ENCODE measurements around the gene SIL1. TPM values are rescaled to one million over a fixed set of nuclear protein-coding genes. Genes with fewer than 3 reads are reported as not detected.

The SIL1 gene
- total RNA-seq, 2 donors from 2014 or later = 17.2 to 20.2 TPM

DNA sequence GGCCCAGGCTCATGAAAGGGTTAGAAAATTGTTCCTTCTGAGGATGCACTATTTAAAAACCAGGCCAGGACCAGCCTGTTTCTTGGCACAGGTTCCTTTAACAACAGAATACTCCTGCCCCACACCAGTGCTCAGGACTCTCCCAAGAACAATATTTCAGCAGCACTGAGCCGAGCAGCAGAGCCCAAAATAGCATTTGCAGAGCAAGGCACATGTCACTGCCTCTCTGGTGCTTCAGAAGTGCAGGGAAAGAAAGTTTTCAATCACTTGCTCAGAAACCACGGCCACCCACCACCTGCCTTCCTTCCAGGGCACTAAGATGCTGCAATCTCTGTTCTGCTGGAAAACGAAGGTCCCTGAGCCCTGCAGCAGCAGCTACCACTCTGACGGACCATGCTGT is 77.6 kb downstream of the SIL1 start:
- H3K4me1 Mint-ChIP-seq = peaks cover 2% of the 10 kb centered on the region
- no peaks in the 10 kb centered on the region for H3K27me3 ChIP-seq (ENCODE audit: control insufficient read depth, insufficient read depth, low read length, poor library complexity, severe bottlenecking)

DNA sequence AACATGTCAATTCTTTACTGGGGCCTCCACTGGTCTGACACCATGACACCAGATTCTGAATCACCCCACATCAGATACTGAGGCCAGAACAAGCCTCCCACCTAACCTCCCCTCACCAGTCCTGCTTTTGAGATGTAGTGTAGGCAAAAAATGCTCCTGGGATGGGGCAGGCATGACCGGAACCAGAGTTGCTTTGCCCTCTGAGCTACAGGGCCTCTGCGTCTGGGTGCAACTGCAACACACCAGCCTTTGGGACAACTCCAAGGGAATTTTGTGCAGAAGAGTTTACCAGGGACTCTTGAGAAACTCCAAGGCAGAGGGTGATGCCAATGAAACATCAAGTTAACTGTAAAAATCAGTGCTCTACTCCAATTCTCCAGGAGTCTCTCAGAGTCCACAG is 79.4 kb downstream of the SIL1 start:
- no peaks in the 10 kb centered on the region for H3K9me3 ChIP-seq (ENCODE audit: control insufficient read depth, low read length)
- H3K27me3 Mint-ChIP-seq (ENCODE audit: insufficient read depth) = no peaks in the 10 kb centered on the region
- peaks cover 2% of the 10 kb centered on the region for H3K4me1 Mint-ChIP-seq
- no peak overlapping the region for H3K27ac ChIP-seq (ENCODE audit: low read depth, low read length)
- TF ChIP-seq, protein P1, sequence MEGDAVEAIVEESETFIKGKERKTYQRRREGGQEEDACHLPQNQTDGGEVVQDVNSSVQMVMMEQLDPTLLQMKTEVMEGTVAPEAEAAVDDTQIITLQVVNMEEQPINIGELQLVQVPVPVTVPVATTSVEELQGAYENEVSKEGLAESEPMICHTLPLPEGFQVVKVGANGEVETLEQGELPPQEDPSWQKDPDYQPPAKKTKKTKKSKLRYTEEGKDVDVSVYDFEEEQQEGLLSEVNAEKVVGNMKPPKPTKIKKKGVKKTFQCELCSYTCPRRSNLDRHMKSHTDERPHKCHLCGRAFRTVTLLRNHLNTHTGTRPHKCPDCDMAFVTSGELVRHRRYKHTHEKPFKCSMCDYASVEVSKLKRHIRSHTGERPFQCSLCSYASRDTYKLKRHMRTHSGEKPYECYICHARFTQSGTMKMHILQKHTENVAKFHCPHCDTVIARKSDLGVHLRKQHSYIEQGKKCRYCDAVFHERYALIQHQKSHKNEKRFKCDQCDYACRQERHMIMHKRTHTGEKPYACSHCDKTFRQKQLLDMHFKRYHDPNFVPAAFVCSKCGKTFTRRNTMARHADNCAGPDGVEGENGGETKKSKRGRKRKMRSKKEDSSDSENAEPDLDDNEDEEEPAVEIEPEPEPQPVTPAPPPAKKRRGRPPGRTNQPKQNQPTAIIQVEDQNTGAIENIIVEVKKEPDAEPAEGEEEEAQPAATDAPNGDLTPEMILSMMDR (conservative IDR thresholded peaks at IDR 0.05) = no peak
- no peak overlapping the region for H3K9ac ChIP-seq (ENCODE audit: extremely low read depth, low read length, poor library complexity, severe bottlenecking)
- H3K36me3 ChIP-seq (ENCODE audit: control insufficient read depth, insufficient read depth, low read length) = peaks cover 5% of the 10 kb centered on the region
- no peak for DNase-seq
- no peak overlapping the region for H3K4me3 ChIP-seq (ENCODE audit: low read length)
- H3K9me3 Mint-ChIP-seq = peaks cover under 1% of the 10 kb centered on the region
- no peak overlapping the region for H3K27ac Mint-ChIP-seq
- H3K4me1 ChIP-seq (ENCODE audit: control insufficient read depth, insufficient read depth, low read length) = no peaks in the 10 kb centered on the region
- 96 to 98% methylated on average over 2 of the region's 2 CpGs for WGBS, 2 experiments (ENCODE audit: insufficient coverage in 1 of 2, insufficient read length in 1 of 2)
- peaks cover 2% of the 10 kb centered on the region for H3K36me3 Mint-ChIP-seq (ENCODE audit: low read depth)
- H3K4me3 Mint-ChIP-seq = no peak overlapping the region
- no peaks in the 10 kb centered on the region for H3K27me3 ChIP-seq (ENCODE audit: control insufficient read depth, insufficient read depth, low read length, poor library complexity, severe bottlenecking)

More for the DNA sequence above, 77.6 kb downstream of the SIL1 start:
- Histone ChIP-seq H3K36me3 (ENCODE audit: control insufficient read depth, insufficient read depth, low read length) (peaks cover 5% of the 10 kb centered on the region), H3K27ac (ENCODE audit: low read depth, low read length) (no peak overlapping the region), H3K9ac (ENCODE audit: extremely low read depth, low read length, poor library complexity, severe bottlenecking) (no peak overlapping the region), H3K4me1 (ENCODE audit: control insufficient read depth, insufficient read depth, low read length) (no peaks in the 10 kb centered on the region), H3K9me3 (ENCODE audit: control insufficient read depth, low read length) (no peaks in the 10 kb centered on the region), H3K4me3 (ENCODE audit: low read length) (no peak overlapping the region)
- DNase-seq = no peak
- H3K9me3 Mint-ChIP-seq = no peaks in the 10 kb centered on the region
- H3K36me3 Mint-ChIP-seq (ENCODE audit: low read depth) = no peaks in the 10 kb centered on the region
- TF ChIP-seq, protein P1 (conservative IDR thresholded peaks at IDR 0.05) = no peak
- H3K27me3 Mint-ChIP-seq (ENCODE audit: insufficient read depth) = no peaks in the 10 kb centered on the region
- no peak overlapping the region for H3K27ac Mint-ChIP-seq
- 82 to 91% methylated on average over 3 to 4 of the region's 4 CpGs for WGBS, 2 experiments (ENCODE audit: insufficient coverage in 1 of 2, insufficient read length in 1 of 2)
- H3K4me3 Mint-ChIP-seq = no peak overlapping the region

DNA sequence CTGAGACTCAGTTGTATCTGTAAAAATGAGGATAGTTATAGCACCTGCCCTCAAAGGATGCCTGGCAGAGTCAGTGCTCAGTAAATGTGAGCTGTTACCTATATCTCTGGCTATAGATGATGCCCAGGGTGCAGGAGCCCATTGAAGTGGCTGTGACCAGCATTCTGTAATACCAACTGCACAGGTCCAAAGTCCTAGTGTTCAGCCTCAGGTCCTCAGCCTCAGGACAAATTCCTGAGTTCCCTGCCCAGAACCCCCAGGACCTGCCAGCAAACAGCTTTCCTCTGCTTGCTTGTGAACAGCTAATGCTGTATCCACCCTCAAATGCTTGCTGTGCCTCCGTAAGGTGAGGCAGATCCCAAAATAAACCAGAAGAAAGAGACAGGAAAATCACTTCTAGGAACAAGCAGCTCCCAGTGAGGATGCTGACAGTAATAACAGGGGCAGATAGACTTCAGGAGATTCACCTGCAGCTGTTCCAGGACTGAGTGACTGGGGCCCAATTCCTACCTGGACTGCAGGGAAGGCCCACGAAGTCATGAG is 80.8 kb downstream of the SIL1 start:
- no peak overlapping the region for H3K27ac Mint-ChIP-seq
- no peak overlapping the region for H3K4me3 Mint-ChIP-seq
- DNase-seq = no peak
- no peak overlapping the region for H3K9ac ChIP-seq (ENCODE audit: extremely low read depth, low read length, poor library complexity, severe bottlenecking)
- H3K36me3 ChIP-seq (ENCODE audit: control insufficient read depth, insufficient read depth, low read length) = peaks cover 5% of the 10 kb centered on the region
- peaks cover 10% of the 10 kb centered on the region for H3K9me3 Mint-ChIP-seq
- peaks cover 9% of the 10 kb centered on the region for H3K36me3 Mint-ChIP-seq (ENCODE audit: low read depth)
- TF ChIP-seq, protein P1 (conservative IDR thresholded peaks at IDR 0.05) = no peak
- H3K27me3 ChIP-seq (ENCODE audit: control insufficient read depth, insufficient read depth, low read length, poor library complexity, severe bottlenecking) = no peaks in the 10 kb centered on the region
- H3K4me1 Mint-ChIP-seq = peaks cover 2% of the 10 kb centered on the region
- H3K4me3 ChIP-seq (ENCODE audit: low read length) = no peak overlapping the region
- H3K27me3 Mint-ChIP-seq (ENCODE audit: insufficient read depth) = peaks cover 3% of the 10 kb centered on the region
- no peak overlapping the region for H3K27ac ChIP-seq (ENCODE audit: low read depth, low read length)
- no peaks in the 10 kb centered on the region for H3K4me1 ChIP-seq (ENCODE audit: control insufficient read depth, insufficient read depth, low read length)
- no peaks in the 10 kb centered on the region for H3K9me3 ChIP-seq (ENCODE audit: control insufficient read depth, low read length)
- WGBS, 2 experiments (ENCODE audit: insufficient coverage in 1 of 2, insufficient read length in 1 of 2) = 86 to 90% methylated on average over 2 of the region's 2 CpGs

Measured in endodermal cell (in vitro differentiated cells).